IMR-90 (cell line): ENCODE results near the gene STUM. TPM values are rescaled to one million over a fixed set of nuclear protein-coding genes. Genes with fewer than 3 reads are reported as not detected.

Source experiments
- ATAC-seq: fragments of 200-7000 bp; cut with Tn5 transposase; 2 replicates; pipeline ENCODE4 v1.9.1; 2020; ENCODE audit warnings: low read depth, mild to moderate bottlenecking, moderate library complexity
- BruUV-seq: library from RNA; stranded (reverse); fragments of 400-500 nt; replicated peaks from 2 replicates; lab custom pipeline; 2021; lab: Mats Ljungman, UMichigan
- CTCF ChIA-PET: fragments of 300-600 bp; formaldehyde crosslinking; extraction: SDS; loops from one replicate; lab custom pipeline; 2021; ENCODE audit warnings: antibody characterized with exemption; lab: Yijun Ruan, JAX
- POLR2A ChIA-PET: fragments of 300-600 bp; sonication (Branson Sonifier 250); formaldehyde crosslinking; loops from one replicate; lab custom pipeline; 2022; ENCODE audit warnings: antibody characterized with exemption; ENCODE audit not compliant: unreplicated experiment; lab: Charles Lee
- DNase-seq: peaks from one replicate; pipeline ENCODE4 v3.0.0; 2013
- H2AFZ ChIP-seq: replicated peaks from 2 replicates; pipeline ENCODE3; 2013; ENCODE audit warnings: low read length, mild to moderate bottlenecking; ENCODE audit not compliant: poor library complexity
- H2AK5ac ChIP-seq: 2 replicates; pipeline ENCODE4 v1.6.1; 2013; ENCODE audit warnings: low read depth, low read length, inconsistent platforms
- H2AK9ac ChIP-seq: replicated peaks from 2 replicates; pipeline ENCODE3; 2013; ENCODE audit warnings: mild to moderate bottlenecking, low read depth, low read length, moderate library complexity; ENCODE audit not compliant: poor library complexity
- H2BK120ac ChIP-seq: 2 replicates; pipeline ENCODE4 v1.6.1; 2013; ENCODE audit warnings: low read depth, low read length, inconsistent platforms
- H2BK15ac ChIP-seq: 3 replicates; pipeline ENCODE4 v1.6.1; 2013; ENCODE audit warnings: low read depth, low read length, inconsistent platforms
- H2BK20ac ChIP-seq: 2 replicates; pipeline ENCODE4 v1.6.1; 2013; ENCODE audit warnings: low read depth, mild to moderate bottlenecking, inconsistent platforms, low read length, moderate library complexity
- H2BK5ac ChIP-seq: 2 replicates; pipeline ENCODE4 v1.6.1; 2013; ENCODE audit warnings: mild to moderate bottlenecking, low read depth, low read length, inconsistent platforms; ENCODE audit not compliant: poor library complexity, severe bottlenecking
- H3K14ac ChIP-seq: replicated peaks from 2 replicates; pipeline ENCODE4 v1.6.1; 2013; ENCODE audit warnings: low read depth, low read length, inconsistent platforms
- H3K18ac ChIP-seq: 2 replicates; pipeline ENCODE4 v1.6.1; 2013; ENCODE audit warnings: low read depth, low read length, control low read depth
- H3K23ac ChIP-seq: 2 replicates; pipeline ENCODE4 v1.6.1; 2013; ENCODE audit warnings: low read depth, low read length, inconsistent platforms
- H3K27ac ChIP-seq: 2 replicates; pipeline ENCODE4 v1.5.1; 2013; ENCODE audit warnings: mild to moderate bottlenecking, control low read depth, low read length; ENCODE audit not compliant: insufficient read depth
- H3K27me3 ChIP-seq: 2 replicates; pipeline ENCODE4 v1.6.1; 2013; ENCODE audit warnings: low read length; ENCODE audit not compliant: control insufficient read depth, insufficient read depth
- H3K36me3 ChIP-seq: 2 replicates; pipeline ENCODE4 v1.6.1; 2013; ENCODE audit warnings: low read length, mixed read lengths; ENCODE audit not compliant: control insufficient read depth, insufficient read depth
- H3K4ac ChIP-seq: 2 replicates; pipeline ENCODE4 v1.6.1; 2013; ENCODE audit warnings: low read depth, low read length, inconsistent platforms
- H3K4me1 ChIP-seq: 2 replicates; pipeline ENCODE4 v1.6.1; 2013; ENCODE audit warnings: low read length, mixed read lengths; ENCODE audit not compliant: control insufficient read depth, insufficient read depth
- H3K4me2 ChIP-seq: 2 replicates; pipeline ENCODE4 v1.6.1; 2013; ENCODE audit warnings: low read depth, mild to moderate bottlenecking, control low read depth, low read length, moderate library complexity
- H3K4me3 ChIP-seq: 2 replicates; pipeline ENCODE4 v1.5.1; 2013; ENCODE audit warnings: low read depth, mild to moderate bottlenecking, control low read depth, low read length, moderate library complexity; ENCODE audit not compliant: insufficient read depth
- H3K56ac ChIP-seq: 2 replicates; pipeline ENCODE4 v1.6.1; 2013; ENCODE audit warnings: low read length, inconsistent platforms; ENCODE audit not compliant: insufficient read depth; ENCODE audit errors: extremely low read depth
- H3K79me1 ChIP-seq, 2 experiments: 2 replicates each; pipeline ENCODE4 v1.6.1; 2013; ENCODE audit warnings: low read length in 2 of 2, inconsistent platforms in 1 of 2, low read depth in 1 of 2
- H3K9ac ChIP-seq: 2 replicates; pipeline ENCODE4 v1.6.1; 2013; ENCODE audit warnings: low read depth, low read length, control low read depth
- H3K9me1 ChIP-seq: 2 replicates; pipeline ENCODE4 v1.6.1; 2013; ENCODE audit warnings: low read length, inconsistent platforms; ENCODE audit not compliant: insufficient read depth
- H3K9me3 ChIP-seq: 2 replicates; pipeline ENCODE4 v1.6.1; 2013; ENCODE audit warnings: low read length; ENCODE audit not compliant: control insufficient read depth, insufficient read depth
- H4K20me1 ChIP-seq: 2 replicates; pipeline ENCODE4 v1.6.1; 2013; ENCODE audit warnings: low read length, inconsistent platforms; ENCODE audit not compliant: insufficient read depth
- H4K5ac ChIP-seq: 2 replicates; pipeline ENCODE4 v1.6.1; 2013; ENCODE audit warnings: mild to moderate bottlenecking, low read depth, low read length, control low read depth
- H4K8ac ChIP-seq, 2 experiments: 2 replicates each; pipeline ENCODE4 v1.6.1; 2013; ENCODE audit warnings: low read depth in 2 of 2, low read length in 2 of 2, control low read depth in 1 of 2, inconsistent platforms in 1 of 2
- H4K91ac ChIP-seq: 2 replicates; pipeline ENCODE4 v1.6.1; 2013; ENCODE audit warnings: low read depth, low read length, inconsistent platforms; ENCODE audit not compliant: insufficient read depth
- BHLHE40 ChIP-seq: fragments of 150-350 bp; IDR thresholded peaks from 2 replicates; pipeline ENCODE4 v1.6.1; 2016; ENCODE audit warnings: mild to moderate bottlenecking, low read depth, low read length
- CHD1 ChIP-seq: IDR thresholded peaks from 2 replicates; pipeline ENCODE4 v1.6.1; 2012; ENCODE audit warnings: low read depth, low read length, improper control_type of control experiment
- CTCF ChIP-seq: conservative IDR thresholded peaks from 2 replicates; pipeline ENCODE4 v1.5.1; 2012; ENCODE audit warnings: mild to moderate bottlenecking, low read depth, low read length, improper control_type of control experiment
- ELK1 ChIP-seq: fragments of 150-350 bp; IDR thresholded peaks from 2 replicates; pipeline ENCODE4 v1.6.1; 2016; ENCODE audit warnings: low read depth, mild to moderate bottlenecking, low read length, moderate library complexity, borderline replicate concordance
- FOS ChIP-seq: fragments of 150-350 bp; IDR thresholded peaks from 2 replicates; pipeline ENCODE4 v1.6.1; 2016; ENCODE audit warnings: low read depth, low read length
- MAZ ChIP-seq: IDR thresholded peaks from 2 replicates; pipeline ENCODE4 v1.6.1; 2012; ENCODE audit warnings: low read depth, mild to moderate bottlenecking, low read length, improper control_type of control experiment, moderate library complexity, borderline replicate concordance
- MXI1 ChIP-seq: IDR thresholded peaks from 2 replicates; pipeline ENCODE4 v1.6.1; 2012; ENCODE audit warnings: low read depth, mild to moderate bottlenecking, low read length, moderate library complexity, borderline replicate concordance
- NFE2L2 ChIP-seq: fragments of 150-350 bp; IDR thresholded peaks from 2 replicates; pipeline ENCODE4 v1.6.1; 2016; ENCODE audit warnings: low read depth, mild to moderate bottlenecking, low read length
- POLR2A ChIP-seq: IDR thresholded peaks from 2 replicates; pipeline ENCODE4 v1.6.1; 2012; ENCODE audit warnings: mild to moderate bottlenecking, low read depth, low read length
- RAD21 ChIP-seq: IDR thresholded peaks from 2 replicates; pipeline ENCODE4 v1.6.1; 2012; ENCODE audit warnings: low read length, improper control_type of control experiment
- RCOR1 ChIP-seq: IDR thresholded peaks from 2 replicates; pipeline ENCODE4 v1.6.1; 2012; ENCODE audit warnings: mild to moderate bottlenecking, low read length, improper control_type of control experiment; ENCODE audit not compliant: insufficient replicate concordance
- RFX5 ChIP-seq: IDR thresholded peaks from 2 replicates; pipeline ENCODE4 v1.8.0; 2012; ENCODE audit warnings: low read depth, mild to moderate bottlenecking, low read length, moderate library complexity
- SMC3 ChIP-seq: fragments of 150-350 bp; IDR thresholded peaks from 2 replicates; pipeline ENCODE4 v1.6.1; 2016; ENCODE audit warnings: low read depth, mild to moderate bottlenecking, antibody characterized with exemption, low read length, moderate library complexity
- USF2 ChIP-seq: fragments of 150-350 bp; IDR thresholded peaks from 2 replicates; pipeline ENCODE4 v1.6.1; 2017; ENCODE audit warnings: mild to moderate bottlenecking, antibody characterized with exemption, low read length, low read depth
- WGBS, 2 experiments: methylation state at CpG; one replicate each; pipeline versions ENCODE4 v1.1.5 to v1.1.7; 2013; ENCODE audit warnings: missing lambda C conversion rate in 2 of 2; ENCODE audit not compliant: insufficient read length in 1 of 2; ENCODE audit errors: extremely low coverage in 2 of 2; 5-methylcytosine and 5-hydroxymethylcytosine counted together
- dilution Hi-C: fragments of 300-500 bp; cut with HindIII; formaldehyde crosslinking; loops from one replicate; pipeline ENCODE4 v1.14.3; 2018; ENCODE audit warnings: low sequenced_read_pairs; ENCODE audit not compliant: unreplicated experiment
- in situ Hi-C: fragments of 300-500 bp; cut with MboI; formaldehyde crosslinking; loops from 3 replicates; pipeline ENCODE4 v1.14.3; 2019; ENCODE audit warnings: low sequenced_read_pairs, inconsistent platforms, mixed read lengths
- intact Hi-C: fragments of 100-400 bp; cut with micrococcal nuclease; formaldehyde crosslinking; loops from 2 replicates; pipeline ENCODE4 v1.10.0; 2022
- polyA plus RNA-seq, 3 experiments: library from polyadenylated mRNA; depleted of rRNA; stranded (reverse); fragments of >200 nt; gene quantifications; 2 replicates each; pipeline ENCODE4 v1.2.3, GENCODE V29; 2012; ENCODE audit warnings: low replicate concordance in 1 of 3
- total RNA-seq: library from RNA; depleted of rRNA; stranded (reverse); fragments of >200 nt; gene quantifications from 2 replicates; pipeline ENCODE4 v1.2.3, GENCODE V29; 2012

The STUM gene
- total and polyA plus RNA-seq, 2 of the 4 experiments (the other 2 are of a cell fraction): not detected

- Histone ChIP-seq H3K4me2 (no peak overlapping the region), H3K4ac (no peak overlapping the region), H2BK15ac (no peak overlapping the region), H2BK120ac (no peak overlapping the region), H3K4me1 (no peaks in the 10 kb centered on the region), H2BK5ac (no peak overlapping the region), H3K79me1 (no peaks in the 10 kb centered on the region), H2BK20ac (no peak overlapping the region), H3K36me3 (no peaks in the 10 kb centered on the region; the same call in 1 of the 2 replicates), H4K91ac (no peak overlapping the region), H3K14ac (no peak overlapping the region), H3K56ac (no peak overlapping the region), H3K9ac (no peak overlapping the region), H3K9me3 (no peaks in the 10 kb centered on the region), H3K18ac (no peak overlapping the region), H2AK9ac (no peak overlapping the region), H4K8ac (no peak overlapping the region), H4K5ac (no peak overlapping the region), H2AK5ac (no peak overlapping the region), H3K27ac (no peak overlapping the region), H3K27me3 (no peaks in the 10 kb centered on the region; the same call in 1 of the 2 replicates), H2AFZ (no peak overlapping the region), H4K20me1 (no peaks in the 10 kb centered on the region), H3K9me1 (no peaks in the 10 kb centered on the region), H3K4me3 (no peak overlapping the region), H3K23ac (no peak overlapping the region)
- WGBS, 2 experiments: no CpG with 5 or more reads among the region's 10 CpGs
- ChIA-PET POLR2A (no interaction called here), CTCF (interaction anchor here (1.3 to 2.8 kb wide), 2 partner anchors 86 to 196 kb away, joined by 3 to 10 read pairs; no protein-coding TSS in a partner anchor)
- BruUV-seq: no TSS peak
- in situ Hi-C loops: loop anchor here (10.0 kb wide), 2 partner anchors 102 to 802 kb away; partner anchors contain the start of gene ITPKB
- dilution Hi-C loops: no loop called here
- DNase-seq (no peak), ATAC-seq (no peak)
- intact Hi-C loops: no loop called here
- TF ChIP-seq RAD21: no peak
- no peak for TF ChIP-seq NFE2L2
- TF ChIP-seq ELK1: no peak
- TF ChIP-seq MAZ: no peak
- TF ChIP-seq BHLHE40: no peak
- TF ChIP-seq POLR2A: no peak
- TF ChIP-seq FOS: no peak
- no peak for TF ChIP-seq RCOR1
- TF ChIP-seq MXI1: no peak
- no peak for TF ChIP-seq SMC3
- TF ChIP-seq RFX5: no peak
- TF ChIP-seq CHD1: no peak
- no peak for TF ChIP-seq USF2
- no peak for TF ChIP-seq CTCF
These were observed 84.4 kb downstream of the STUM start for GRCh38 chr1:226632922-226633351.
